Raji (cell line): ENCODE data around the gene DTX1.

Experiments
- POLR2A ChIP-seq: IDR thresholded peaks from 2 replicates; pipeline ENCODE4 v1.6.1; 2011; ENCODE audit warnings: low read depth, low read length, control low read depth; ENCODE audit not compliant: insufficient read depth

Gene DTX1

GRCh38 chr12:113128802-113129663 lies 72.5 kb downstream of the DTX1 start:
- 0 out of 2 replicates have a peak, but pooled peaks have one; percentile 17 for TF ChIP-seq POLR2A

GRCh38 chr12:113129664-113130456 lies 73.3 kb downstream of the DTX1 start:
- TF ChIP-seq POLR2A: peak; percentile 40; the same call in 1 of the 2 replicates

GRCh38 chr12:113130457-113131135 lies 74.1 kb downstream of the DTX1 start:
- TF ChIP-seq POLR2A: peak; percentile 25; the same call in 1 of the 2 replicates

- TF ChIP-seq POLR2A: no peak
Observed at GRCh38 chr12:113131556-113131955, 75.0 kb downstream of the DTX1 start.

GRCh38 chr12:113133036-113133435 lies 76.5 kb downstream of the DTX1 start:
- TF ChIP-seq POLR2A: no peak

GRCh38 chr12:113133666-113134065 lies 77.1 kb downstream of the DTX1 start:
- TF ChIP-seq POLR2A: no peak

- no peak for TF ChIP-seq POLR2A
Observed at GRCh38 chr12:113134071-113134470, 77.5 kb downstream of the DTX1 start.

- no peak for TF ChIP-seq POLR2A
Observed at GRCh38 chr12:113134521-113134951, 78.0 kb downstream of the DTX1 start.

- peak; percentile 45 for TF ChIP-seq POLR2A
Observed at GRCh38 chr12:113135178-113136127, 78.9 kb downstream of the DTX1 start, which contains the start of gene RASAL1. TSS of gene RASAL1 (minus strand) at chr12:113135761. CDS start at chr12:113135462, 299 bp downstream.

- TF ChIP-seq POLR2A: no peak
Observed at GRCh38 chr12:113136128-113136989, 79.8 kb downstream of the DTX1 start.

- no peak for TF ChIP-seq POLR2A
Observed at GRCh38 chr12:113136990-113137511, 80.5 kb downstream of the DTX1 start.

- TF ChIP-seq POLR2A: no peak
Observed at GRCh38 chr12:113137861-113138783, 81.6 kb downstream of the DTX1 start.
